CD4-positive, alpha-beta memory T cell (primary cell): Measurements from ENCODE around the gene SRGAP2C. TPM values are rescaled to one million over a fixed set of nuclear protein-coding genes. Genes with fewer than 3 reads are reported as not detected.
"Not testable (repeated sequence)": the region's sequence is repeated elsewhere in the genome, so short reads cannot be mapped to it uniquely, and the experiment has no call there.

Experiments used
- CTCF ChIA-PET: fragments of 350-600 bp; sonication (Branson Sonifier 250); formaldehyde crosslinking; loops from one replicate; lab custom pipeline; 2021; ENCODE audit warnings: inconsistent platforms; ENCODE audit not compliant: partially characterized antibody; lab: Charles Lee
- POLR2A ChIA-PET: fragments of 350-600 bp; sonication (Branson Sonifier 250); formaldehyde crosslinking; loops from one replicate; lab custom pipeline; 2021; ENCODE audit not compliant: partially characterized antibody; lab: Charles Lee
- DNase-seq, 5 donors: peaks; one replicate each; pipeline versions ENCODE4 v3.0.0 to v3.0.0-alpha.2; 2020 to 2022; ENCODE audit warnings: mixed read lengths in 1 of 5
- H3K27ac ChIP-seq: one replicate; pipeline ENCODE4 v1.7.0; 2013; ENCODE audit warnings: low read depth, low read length
- H3K27me3 ChIP-seq: 2 replicates; pipeline ENCODE4 v1.7.0; 2013; ENCODE audit warnings: mild to moderate bottlenecking, low read length, moderate library complexity; ENCODE audit not compliant: insufficient read depth
- H3K36me3 ChIP-seq: 2 replicates; pipeline ENCODE4 v1.7.0; 2013; ENCODE audit warnings: mild to moderate bottlenecking, low read length, moderate library complexity; ENCODE audit not compliant: insufficient read depth
- H3K4me1 ChIP-seq: 2 replicates; pipeline ENCODE4 v1.7.0; 2013; ENCODE audit warnings: mild to moderate bottlenecking, low read length, moderate library complexity; ENCODE audit not compliant: insufficient read depth
- H3K4me3 ChIP-seq, 2 donors: one replicate each; pipeline ENCODE4 v1.7.0; 2013; ENCODE audit warnings: low read length in 2 of 2, mild to moderate bottlenecking in 1 of 2
- H3K9me3 ChIP-seq, 2 donors: one replicate each; pipeline ENCODE4 v1.7.0; 2013; ENCODE audit warnings: low read length in 2 of 2, control low read depth in 1 of 2; ENCODE audit not compliant: control insufficient read depth in 1 of 2
- H3K27ac Mint-ChIP-seq, 7 donors: one replicate each; pipeline ENCODE4 v1.8.0; 2020 to 2021; ENCODE audit warnings: mixed read lengths in 7 of 7, mild to moderate bottlenecking in 6 of 7, inconsistent platforms in 3 of 7, moderate library complexity in 3 of 7
- H3K27me3 Mint-ChIP-seq, 2 donors: one replicate each; pipeline ENCODE4 v1.8.0; 2020 to 2021; ENCODE audit warnings: mixed read lengths in 2 of 2
- H3K36me3 Mint-ChIP-seq, 2 donors: one replicate each; pipeline ENCODE4 v1.8.0; 2020 to 2021; ENCODE audit warnings: mixed read lengths in 2 of 2, inconsistent platforms in 1 of 2, mild to moderate bottlenecking in 1 of 2
- H3K4me1 Mint-ChIP-seq, 4 donors: one replicate each; pipeline ENCODE4 v1.8.0; 2020 to 2021; ENCODE audit warnings: mixed read lengths in 4 of 4, mild to moderate bottlenecking in 1 of 4
- H3K4me3 Mint-ChIP-seq, 8 donors: one replicate each; pipeline ENCODE4 v1.8.0; 2020 to 2021; ENCODE audit warnings: mixed read lengths in 8 of 8, mild to moderate bottlenecking in 7 of 8, moderate library complexity in 6 of 8, inconsistent platforms in 3 of 8
- H3K9me3 Mint-ChIP-seq, 8 donors: one replicate each; pipeline ENCODE4 v1.8.0; 2020 to 2021; ENCODE audit warnings: mixed read lengths in 8 of 8, mild to moderate bottlenecking in 5 of 8, inconsistent platforms in 3 of 8, moderate library complexity in 1 of 8
- intact Hi-C: fragments of 100-400 bp; cut with micrococcal nuclease; formaldehyde crosslinking; loops from one replicate; pipeline ENCODE4 v1.15.1; 2023
- polyA plus RNA-seq, 2 donors: library from polyadenylated mRNA; unstranded; fragments of 300-500 nt; fragmentation: Illumina TruSeq; gene quantifications; one replicate each; pipeline ENCODE4 v1.2.3, GENCODE V29; 2021
- total RNA-seq, 2 experiments: library from RNA; stranded (reverse); gene quantifications; one replicate each; pipeline ENCODE4 v1.2.3, GENCODE V29; 2021

SRGAP2C gene
- total and polyA plus RNA-seq, 4 experiments from 2014 or later = 2.1 to 29.0 (median 16.1) TPM

DNA sequence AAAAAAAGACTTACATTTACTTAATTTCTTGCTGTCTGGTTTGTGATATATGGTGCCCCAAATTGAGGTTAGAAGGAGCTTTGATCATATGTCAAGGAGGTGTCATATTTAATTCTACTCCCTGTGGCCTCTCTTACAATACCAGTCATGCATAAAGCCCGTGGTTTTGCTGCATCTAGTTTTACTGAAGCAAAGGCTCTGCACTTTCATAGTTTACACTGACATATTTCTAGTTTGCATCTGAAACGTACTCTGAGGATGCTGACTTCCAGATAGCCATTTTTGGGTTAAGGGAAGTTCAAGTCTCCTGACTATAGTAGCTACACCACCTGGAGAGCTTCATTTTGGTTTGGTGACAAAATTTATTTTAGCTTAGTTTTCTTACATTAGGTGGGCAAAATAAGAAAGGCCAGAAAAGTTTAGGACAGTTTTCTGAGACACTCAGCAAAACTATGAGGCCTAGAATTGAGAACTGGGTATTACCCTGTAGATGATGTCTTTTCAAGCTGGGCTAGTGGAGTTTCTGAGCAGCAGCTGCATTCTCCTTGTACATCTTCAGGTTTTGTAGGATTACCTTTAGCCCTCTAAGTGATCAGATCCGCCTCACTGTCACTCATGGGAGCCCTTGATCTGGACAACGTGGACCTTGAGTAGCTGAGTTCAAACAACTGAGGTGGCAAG, 47.8 kb downstream of the SRGAP2C start:
- H3K27ac ChIP-seq, H3K9me3 ChIP-seq, H3K27me3 Mint-ChIP-seq, H3K27me3 ChIP-seq, H3K36me3 Mint-ChIP-seq, H3K4me3 ChIP-seq, DNase-seq, CTCF ChIA-PET, H3K27ac Mint-ChIP-seq, H3K4me3 Mint-ChIP-seq, POLR2A ChIA-PET, H3K36me3 ChIP-seq, intact Hi-C loops, H3K4me1 Mint-ChIP-seq, H3K4me1 ChIP-seq, H3K9me3 Mint-ChIP-seq: not testable (repeated sequence)

- H3K4me3 ChIP-seq, H3K4me1 Mint-ChIP-seq, H3K4me1 ChIP-seq, CTCF ChIA-PET, H3K36me3 Mint-ChIP-seq, DNase-seq, H3K36me3 ChIP-seq, intact Hi-C loops, H3K27me3 ChIP-seq, POLR2A ChIA-PET, H3K4me3 Mint-ChIP-seq, H3K9me3 ChIP-seq, H3K27ac ChIP-seq, H3K27me3 Mint-ChIP-seq, H3K9me3 Mint-ChIP-seq, H3K27ac Mint-ChIP-seq: not testable (repeated sequence)
Measured at GRCh38 chr1:121234090-121234759, 49.5 kb downstream of the SRGAP2C start.

- H3K36me3 ChIP-seq, H3K27ac ChIP-seq, H3K27me3 ChIP-seq, H3K27me3 Mint-ChIP-seq, DNase-seq, H3K4me1 ChIP-seq, H3K9me3 ChIP-seq, intact Hi-C loops, H3K9me3 Mint-ChIP-seq, POLR2A ChIA-PET, H3K4me3 Mint-ChIP-seq, H3K27ac Mint-ChIP-seq, H3K4me1 Mint-ChIP-seq, H3K36me3 Mint-ChIP-seq, H3K4me3 ChIP-seq, CTCF ChIA-PET: not testable (repeated sequence)
Measured at GRCh38 chr1:121238384-121238783, 53.6 kb downstream of the SRGAP2C start.

- H3K4me3 Mint-ChIP-seq, H3K4me3 ChIP-seq, H3K27me3 ChIP-seq, H3K27ac Mint-ChIP-seq, H3K9me3 Mint-ChIP-seq, H3K4me1 ChIP-seq, H3K27me3 Mint-ChIP-seq, intact Hi-C loops, H3K9me3 ChIP-seq, POLR2A ChIA-PET, H3K4me1 Mint-ChIP-seq, DNase-seq, CTCF ChIA-PET, H3K27ac ChIP-seq, H3K36me3 ChIP-seq, H3K36me3 Mint-ChIP-seq: not testable (repeated sequence)
Measured at GRCh38 chr1:121243913-121244312, 59.1 kb downstream of the SRGAP2C start.

DNA sequence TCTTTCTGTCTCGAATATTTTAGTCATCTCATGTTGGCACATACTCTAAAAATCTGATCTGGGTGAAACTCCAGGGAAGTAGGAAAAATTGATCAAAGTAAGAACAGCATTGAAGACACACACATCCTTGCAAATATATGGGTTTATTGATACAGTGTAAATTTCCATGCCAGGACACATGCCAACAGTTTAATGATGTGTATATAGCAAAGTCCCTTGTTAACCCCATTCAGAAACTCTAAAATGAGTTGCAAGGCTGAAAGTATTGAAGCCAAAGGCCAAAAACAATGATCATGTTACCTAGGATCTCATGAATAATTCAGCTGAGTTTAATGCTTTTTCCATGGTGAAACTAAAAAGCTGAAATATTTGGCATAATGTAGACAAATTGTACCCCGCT, 61.6 kb downstream of the SRGAP2C start:
- H3K27ac ChIP-seq, intact Hi-C loops, H3K27ac Mint-ChIP-seq, H3K4me1 ChIP-seq, H3K36me3 Mint-ChIP-seq, H3K27me3 Mint-ChIP-seq, H3K36me3 ChIP-seq, H3K4me3 Mint-ChIP-seq, POLR2A ChIA-PET, H3K9me3 ChIP-seq, H3K4me3 ChIP-seq, H3K4me1 Mint-ChIP-seq, H3K27me3 ChIP-seq, H3K9me3 Mint-ChIP-seq, DNase-seq, CTCF ChIA-PET: not testable (repeated sequence)

GRCh38 chr1:121252656-121253055, 67.9 kb downstream of the SRGAP2C start:
- CTCF ChIA-PET, H3K4me3 Mint-ChIP-seq, H3K9me3 Mint-ChIP-seq, H3K36me3 ChIP-seq, H3K27ac Mint-ChIP-seq, DNase-seq, intact Hi-C loops, H3K36me3 Mint-ChIP-seq, H3K27me3 Mint-ChIP-seq, POLR2A ChIA-PET, H3K9me3 ChIP-seq, H3K27me3 ChIP-seq, H3K4me1 Mint-ChIP-seq, H3K4me1 ChIP-seq, H3K27ac ChIP-seq, H3K4me3 ChIP-seq: not testable (repeated sequence)

DNA sequence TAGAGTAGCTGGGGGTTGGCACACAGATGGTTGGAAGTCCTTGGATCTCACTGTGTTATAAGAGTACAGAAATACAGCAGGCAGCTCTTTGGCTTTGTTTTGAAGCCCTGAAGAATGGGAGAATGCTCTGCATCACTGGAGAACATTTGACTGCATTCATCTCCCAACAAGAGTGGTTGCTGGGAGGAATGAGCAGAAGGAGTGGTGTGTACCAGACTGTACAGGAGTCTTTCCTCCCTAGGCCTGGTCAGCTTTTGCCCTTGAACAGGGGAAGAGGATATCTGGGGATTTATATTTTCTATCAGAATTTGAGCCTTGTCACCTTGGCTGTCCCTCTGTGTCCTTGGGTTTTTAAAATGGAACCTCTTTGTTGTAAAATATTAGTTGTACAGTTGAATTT, 69.8 kb downstream of the SRGAP2C start:
- H3K27ac ChIP-seq, H3K4me3 Mint-ChIP-seq, H3K27me3 Mint-ChIP-seq, H3K9me3 Mint-ChIP-seq, H3K27me3 ChIP-seq, DNase-seq, H3K36me3 Mint-ChIP-seq, H3K4me1 ChIP-seq, H3K4me1 Mint-ChIP-seq, H3K27ac Mint-ChIP-seq, H3K36me3 ChIP-seq, CTCF ChIA-PET, H3K4me3 ChIP-seq, POLR2A ChIA-PET, H3K9me3 ChIP-seq, intact Hi-C loops: not testable (repeated sequence)
